Measurements from ENCODE around the gene GH1.

- no peak for TF ChIP-seq KLF6 (CRISPR knock-in tag; IDR thresholded peaks at IDR 0.05; ENCODE audit: borderline replicate concordance)
- no peak for TF ChIP-seq HCFC1 (IDR thresholded peaks at IDR 0.05; ENCODE audit: low read depth, low read length)
- no peak for TF ChIP-seq FOXA1 (IDR thresholded peaks at IDR 0.05; ENCODE audit: borderline replicate concordance)
- TF ChIP-seq AFF4 (CRISPR knock-in tag; IDR thresholded peaks at IDR 0.05) = no peak
- TF ChIP-seq TAF15 (IDR thresholded peaks at IDR 0.05; ENCODE audit: low read depth, low read length) = no peak
- TF ChIP-seq POLR2A (conservative IDR thresholded peaks at IDR 0.05) = no peak
- TF ChIP-seq, protein P1, sequence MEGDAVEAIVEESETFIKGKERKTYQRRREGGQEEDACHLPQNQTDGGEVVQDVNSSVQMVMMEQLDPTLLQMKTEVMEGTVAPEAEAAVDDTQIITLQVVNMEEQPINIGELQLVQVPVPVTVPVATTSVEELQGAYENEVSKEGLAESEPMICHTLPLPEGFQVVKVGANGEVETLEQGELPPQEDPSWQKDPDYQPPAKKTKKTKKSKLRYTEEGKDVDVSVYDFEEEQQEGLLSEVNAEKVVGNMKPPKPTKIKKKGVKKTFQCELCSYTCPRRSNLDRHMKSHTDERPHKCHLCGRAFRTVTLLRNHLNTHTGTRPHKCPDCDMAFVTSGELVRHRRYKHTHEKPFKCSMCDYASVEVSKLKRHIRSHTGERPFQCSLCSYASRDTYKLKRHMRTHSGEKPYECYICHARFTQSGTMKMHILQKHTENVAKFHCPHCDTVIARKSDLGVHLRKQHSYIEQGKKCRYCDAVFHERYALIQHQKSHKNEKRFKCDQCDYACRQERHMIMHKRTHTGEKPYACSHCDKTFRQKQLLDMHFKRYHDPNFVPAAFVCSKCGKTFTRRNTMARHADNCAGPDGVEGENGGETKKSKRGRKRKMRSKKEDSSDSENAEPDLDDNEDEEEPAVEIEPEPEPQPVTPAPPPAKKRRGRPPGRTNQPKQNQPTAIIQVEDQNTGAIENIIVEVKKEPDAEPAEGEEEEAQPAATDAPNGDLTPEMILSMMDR (IDR thresholded peaks at IDR 0.05 in 2 of 3, conservative IDR thresholded peaks at IDR 0.05 in 1 of 3; ENCODE audit: insufficient read depth in 2 of 3, low read depth in 1 of 3, low read length in 3 of 3) = no peak
- TF ChIP-seq, protein P2, sequence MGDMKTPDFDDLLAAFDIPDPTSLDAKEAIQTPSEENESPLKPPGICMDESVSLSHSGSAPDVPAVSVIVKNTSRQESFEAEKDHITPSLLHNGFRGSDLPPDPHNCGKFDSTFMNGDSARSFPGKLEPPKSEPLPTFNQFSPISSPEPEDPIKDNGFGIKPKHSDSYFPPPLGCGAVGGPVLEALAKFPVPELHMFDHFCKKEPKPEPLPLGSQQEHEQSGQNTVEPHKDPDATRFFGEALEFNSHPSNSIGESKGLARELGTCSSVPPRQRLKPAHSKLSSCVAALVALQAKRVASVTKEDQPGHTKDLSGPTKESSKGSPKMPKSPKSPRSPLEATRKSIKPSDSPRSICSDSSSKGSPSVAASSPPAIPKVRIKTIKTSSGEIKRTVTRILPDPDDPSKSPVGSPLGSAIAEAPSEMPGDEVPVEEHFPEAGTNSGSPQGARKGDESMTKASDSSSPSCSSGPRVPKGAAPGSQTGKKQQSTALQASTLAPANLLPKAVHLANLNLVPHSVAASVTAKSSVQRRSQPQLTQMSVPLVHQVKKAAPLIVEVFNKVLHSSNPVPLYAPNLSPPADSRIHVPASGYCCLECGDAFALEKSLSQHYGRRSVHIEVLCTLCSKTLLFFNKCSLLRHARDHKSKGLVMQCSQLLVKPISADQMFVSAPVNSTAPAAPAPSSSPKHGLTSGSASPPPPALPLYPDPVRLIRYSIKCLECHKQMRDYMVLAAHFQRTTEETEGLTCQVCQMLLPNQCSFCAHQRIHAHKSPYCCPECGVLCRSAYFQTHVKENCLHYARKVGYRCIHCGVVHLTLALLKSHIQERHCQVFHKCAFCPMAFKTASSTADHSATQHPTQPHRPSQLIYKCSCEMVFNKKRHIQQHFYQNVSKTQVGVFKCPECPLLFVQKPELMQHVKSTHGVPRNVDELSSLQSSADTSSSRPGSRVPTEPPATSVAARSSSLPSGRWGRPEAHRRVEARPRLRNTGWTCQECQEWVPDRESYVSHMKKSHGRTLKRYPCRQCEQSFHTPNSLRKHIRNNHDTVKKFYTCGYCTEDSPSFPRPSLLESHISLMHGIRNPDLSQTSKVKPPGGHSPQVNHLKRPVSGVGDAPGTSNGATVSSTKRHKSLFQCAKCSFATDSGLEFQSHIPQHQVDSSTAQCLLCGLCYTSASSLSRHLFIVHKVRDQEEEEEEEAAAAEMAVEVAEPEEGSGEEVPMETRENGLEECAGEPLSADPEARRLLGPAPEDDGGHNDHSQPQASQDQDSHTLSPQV (IDR thresholded peaks at IDR 0.05) = no peak
- TF ChIP-seq ARNT (IDR thresholded peaks at IDR 0.05) = no peak
- TF ChIP-seq, protein P3, sequence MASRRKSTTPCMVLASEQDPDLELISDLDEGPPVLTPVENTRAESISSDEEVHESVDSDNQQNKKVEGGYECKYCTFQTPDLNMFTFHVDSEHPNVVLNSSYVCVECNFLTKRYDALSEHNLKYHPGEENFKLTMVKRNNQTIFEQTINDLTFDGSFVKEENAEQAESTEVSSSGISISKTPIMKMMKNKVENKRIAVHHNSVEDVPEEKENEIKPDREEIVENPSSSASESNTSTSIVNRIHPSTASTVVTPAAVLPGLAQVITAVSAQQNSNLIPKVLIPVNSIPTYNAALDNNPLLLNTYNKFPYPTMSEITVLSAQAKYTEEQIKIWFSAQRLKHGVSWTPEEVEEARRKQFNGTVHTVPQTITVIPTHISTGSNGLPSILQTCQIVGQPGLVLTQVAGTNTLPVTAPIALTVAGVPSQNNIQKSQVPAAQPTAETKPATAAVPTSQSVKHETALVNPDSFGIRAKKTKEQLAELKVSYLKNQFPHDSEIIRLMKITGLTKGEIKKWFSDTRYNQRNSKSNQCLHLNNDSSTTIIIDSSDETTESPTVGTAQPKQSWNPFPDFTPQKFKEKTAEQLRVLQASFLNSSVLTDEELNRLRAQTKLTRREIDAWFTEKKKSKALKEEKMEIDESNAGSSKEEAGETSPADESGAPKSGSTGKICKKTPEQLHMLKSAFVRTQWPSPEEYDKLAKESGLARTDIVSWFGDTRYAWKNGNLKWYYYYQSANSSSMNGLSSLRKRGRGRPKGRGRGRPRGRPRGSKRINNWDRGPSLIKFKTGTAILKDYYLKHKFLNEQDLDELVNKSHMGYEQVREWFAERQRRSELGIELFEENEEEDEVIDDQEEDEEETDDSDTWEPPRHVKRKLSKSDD (conservative IDR thresholded peaks at IDR 0.05; ENCODE audit: low read length) = no peak
- TF ChIP-seq, protein P4, sequence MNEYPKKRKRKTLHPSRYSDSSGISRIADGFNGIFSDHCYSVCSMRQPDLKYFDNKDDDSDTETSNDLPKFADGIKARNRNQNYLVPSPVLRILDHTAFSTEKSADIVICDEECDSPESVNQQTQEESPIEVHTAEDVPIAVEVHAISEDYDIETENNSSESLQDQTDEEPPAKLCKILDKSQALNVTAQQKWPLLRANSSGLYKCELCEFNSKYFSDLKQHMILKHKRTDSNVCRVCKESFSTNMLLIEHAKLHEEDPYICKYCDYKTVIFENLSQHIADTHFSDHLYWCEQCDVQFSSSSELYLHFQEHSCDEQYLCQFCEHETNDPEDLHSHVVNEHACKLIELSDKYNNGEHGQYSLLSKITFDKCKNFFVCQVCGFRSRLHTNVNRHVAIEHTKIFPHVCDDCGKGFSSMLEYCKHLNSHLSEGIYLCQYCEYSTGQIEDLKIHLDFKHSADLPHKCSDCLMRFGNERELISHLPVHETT (CRISPR knock-in tag; conservative IDR thresholded peaks at IDR 0.05 in 1 of 2, IDR thresholded peaks at IDR 0.05 in 1 of 2) = no peak
- TF ChIP-seq, protein P5, sequence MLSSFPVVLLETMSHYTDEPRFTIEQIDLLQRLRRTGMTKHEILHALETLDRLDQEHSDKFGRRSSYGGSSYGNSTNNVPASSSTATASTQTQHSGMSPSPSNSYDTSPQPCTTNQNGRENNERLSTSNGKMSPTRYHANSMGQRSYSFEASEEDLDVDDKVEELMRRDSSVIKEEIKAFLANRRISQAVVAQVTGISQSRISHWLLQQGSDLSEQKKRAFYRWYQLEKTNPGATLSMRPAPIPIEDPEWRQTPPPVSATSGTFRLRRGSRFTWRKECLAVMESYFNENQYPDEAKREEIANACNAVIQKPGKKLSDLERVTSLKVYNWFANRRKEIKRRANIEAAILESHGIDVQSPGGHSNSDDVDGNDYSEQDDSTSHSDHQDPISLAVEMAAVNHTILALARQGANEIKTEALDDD (IDR thresholded peaks at IDR 0.05) = no peak
- TF ChIP-seq ZNF398 (CRISPR knock-in tag; IDR thresholded peaks at IDR 0.05) = no peak
These were observed 22.5 kb upstream of the GH1 start for GRCh38 chr17:63941162-63941561.

Data from K562 (cell line).